Measurements from ENCODE around the gene PDLIM4. TPM values are rescaled to one million over a fixed set of nuclear protein-coding genes. Genes with fewer than 3 reads are reported as not detected.

PDLIM4 gene
- total RNA-seq, 3 donors from 2014 or later = 5.1 to 59.0 (median 5.6) TPM

DNA sequence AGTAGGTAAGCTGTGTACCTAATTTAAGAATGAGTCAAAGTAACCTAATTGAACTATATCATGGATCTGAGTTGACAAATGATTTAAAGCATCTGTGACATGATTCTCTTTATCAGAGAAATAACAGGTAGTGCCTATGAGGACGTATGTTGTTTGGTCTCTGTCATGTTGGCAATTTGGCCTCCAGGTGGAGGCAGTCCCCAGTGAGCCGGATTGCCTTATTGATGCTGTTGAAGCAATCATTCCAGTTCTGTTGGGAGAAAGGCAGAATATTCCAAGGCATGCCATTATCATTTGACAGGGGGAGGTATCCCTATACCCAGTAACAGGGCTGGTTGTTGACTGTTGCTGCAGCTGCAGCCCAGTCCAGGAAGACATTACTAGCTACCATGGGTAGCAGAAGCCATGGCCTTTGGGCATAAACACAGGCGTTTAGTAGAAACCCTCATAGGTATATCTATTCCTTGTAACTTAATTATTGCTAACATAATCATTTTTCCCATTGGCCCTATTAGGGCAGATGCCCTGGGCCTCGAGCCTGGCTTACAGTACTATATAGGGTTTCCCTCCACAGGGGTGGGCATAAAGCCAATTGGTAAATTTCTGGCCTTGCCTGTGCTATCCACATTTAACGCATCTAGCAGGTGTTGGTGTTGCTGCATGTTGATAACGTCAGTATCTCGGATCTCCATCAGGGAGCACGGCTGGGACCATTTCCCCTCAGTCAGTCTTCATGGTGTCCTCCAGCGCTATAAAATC lies 24.5 kb downstream of the PDLIM4 start:
- peaks cover 14% of the 10 kb centered on the region for H3K4me1 ChIP-seq (ENCODE audit: low read depth)
- no peak for ATAC-seq
- no peak overlapping the region for H3K4me3 ChIP-seq
- H3K9me3 ChIP-seq = no peaks in the 10 kb centered on the region
- no peaks in the 10 kb centered on the region for H3K36me3 ChIP-seq (ENCODE audit: low read depth)
- intact Hi-C loops (cut with DNase I, micrococcal nuclease) = no loop called here
- DNase-seq = no peak
- TF ChIP-seq, protein P1, sequence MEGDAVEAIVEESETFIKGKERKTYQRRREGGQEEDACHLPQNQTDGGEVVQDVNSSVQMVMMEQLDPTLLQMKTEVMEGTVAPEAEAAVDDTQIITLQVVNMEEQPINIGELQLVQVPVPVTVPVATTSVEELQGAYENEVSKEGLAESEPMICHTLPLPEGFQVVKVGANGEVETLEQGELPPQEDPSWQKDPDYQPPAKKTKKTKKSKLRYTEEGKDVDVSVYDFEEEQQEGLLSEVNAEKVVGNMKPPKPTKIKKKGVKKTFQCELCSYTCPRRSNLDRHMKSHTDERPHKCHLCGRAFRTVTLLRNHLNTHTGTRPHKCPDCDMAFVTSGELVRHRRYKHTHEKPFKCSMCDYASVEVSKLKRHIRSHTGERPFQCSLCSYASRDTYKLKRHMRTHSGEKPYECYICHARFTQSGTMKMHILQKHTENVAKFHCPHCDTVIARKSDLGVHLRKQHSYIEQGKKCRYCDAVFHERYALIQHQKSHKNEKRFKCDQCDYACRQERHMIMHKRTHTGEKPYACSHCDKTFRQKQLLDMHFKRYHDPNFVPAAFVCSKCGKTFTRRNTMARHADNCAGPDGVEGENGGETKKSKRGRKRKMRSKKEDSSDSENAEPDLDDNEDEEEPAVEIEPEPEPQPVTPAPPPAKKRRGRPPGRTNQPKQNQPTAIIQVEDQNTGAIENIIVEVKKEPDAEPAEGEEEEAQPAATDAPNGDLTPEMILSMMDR (IDR thresholded peaks at IDR 0.05) = no peak

GRCh38 chr5:132283423-132284043 lies 26.0 kb downstream of the PDLIM4 start:
- peaks cover under 1% of the 10 kb centered on the region for H3K4me1 ChIP-seq (ENCODE audit: low read depth)
- no peaks in the 10 kb centered on the region for H3K36me3 ChIP-seq (ENCODE audit: low read depth)
- no peaks in the 10 kb centered on the region for H3K9me3 ChIP-seq
- peak; percentile 76 for ATAC-seq
- no peak overlapping the region for H3K4me3 ChIP-seq
- TF ChIP-seq, protein P1 (IDR thresholded peaks at IDR 0.05) = no peak
- peak in 1 of 3 donors; percentile 50 for DNase-seq
- intact Hi-C loops (cut with DNase I, micrococcal nuclease) = no loop called here

GRCh38 chr5:132289097-132289496 lies 31.6 kb downstream of the PDLIM4 start:
- no peak overlapping the region for H3K4me3 ChIP-seq
- intact Hi-C loops (cut with DNase I, micrococcal nuclease) = no loop called here
- ATAC-seq = no peak
- no peaks in the 10 kb centered on the region for H3K36me3 ChIP-seq (ENCODE audit: low read depth)
- peak in 1 of 3 donors; percentile 0 for DNase-seq
- TF ChIP-seq, protein P1 (IDR thresholded peaks at IDR 0.05) = no peak
- peaks cover 9% of the 10 kb centered on the region for H3K4me1 ChIP-seq (ENCODE audit: low read depth)
- no peaks in the 10 kb centered on the region for H3K9me3 ChIP-seq

- intact Hi-C loops (cut with DNase I, micrococcal nuclease) = no loop called here
- Histone ChIP-seq H3K9me3 (no peaks in the 10 kb centered on the region), H3K4me1 (ENCODE audit: low read depth) (peaks cover 17% of the 10 kb centered on the region), H3K4me3 (no peak overlapping the region), H3K36me3 (ENCODE audit: low read depth) (no peaks in the 10 kb centered on the region)
- TF ChIP-seq, protein P1 (IDR thresholded peaks at IDR 0.05) = no peak
- no peak for ATAC-seq
- no peak for DNase-seq
These were observed 33.5 kb downstream of the PDLIM4 start for GRCh38 chr5:132291026-132291425.

DNA sequence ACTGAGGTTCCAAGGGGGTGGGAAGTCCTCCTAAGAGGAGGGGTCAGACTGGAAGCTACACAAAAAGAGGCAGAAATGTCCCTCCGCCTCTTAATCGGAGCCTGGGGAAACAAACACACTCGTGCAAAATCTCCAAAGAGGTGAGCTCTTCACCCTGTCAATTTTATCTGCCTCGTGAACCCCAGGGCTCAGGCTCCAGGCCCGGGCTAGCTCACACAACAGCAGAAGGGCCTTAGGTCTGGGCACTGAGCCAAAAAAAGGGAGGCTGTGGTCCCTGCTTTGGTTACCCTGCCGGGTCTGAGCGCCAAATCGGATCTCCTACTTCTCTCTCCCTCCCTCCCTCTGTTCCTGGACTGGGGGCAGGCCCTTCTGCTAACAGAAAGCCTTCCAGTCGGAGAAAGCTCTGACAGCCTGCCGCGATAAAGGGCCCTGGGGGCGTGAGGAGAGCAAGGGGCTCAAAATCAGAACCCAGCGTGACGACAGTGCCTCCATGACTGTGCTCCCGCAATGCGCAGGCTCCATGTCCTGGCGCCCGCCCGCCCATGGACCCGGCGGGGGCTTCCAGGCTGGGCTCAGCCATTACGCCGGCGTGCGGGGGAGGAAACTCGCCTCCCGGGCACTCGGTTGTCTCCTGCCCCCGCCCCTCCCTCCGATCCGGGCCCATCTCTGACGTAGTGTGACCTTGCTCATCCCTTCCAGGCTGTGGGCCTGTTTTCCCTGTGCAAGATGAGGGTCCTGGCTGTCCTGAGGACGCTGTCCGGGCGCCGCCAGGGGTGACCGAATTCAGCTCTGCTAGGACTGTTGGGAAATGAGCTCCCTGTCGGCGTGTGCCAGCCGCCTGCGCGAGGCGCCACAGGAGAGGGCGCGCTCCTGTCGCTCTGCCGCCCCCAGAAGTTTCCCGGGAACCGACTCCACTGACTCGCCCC lies 35.8 kb downstream of the PDLIM4 start:
- Histone ChIP-seq H3K4me1 (ENCODE audit: low read depth) (peaks cover 17% of the 10 kb centered on the region), H3K4me3 (peak overlapping the region; percentile 32), H3K9me3 (no peaks in the 10 kb centered on the region), H3K36me3 (ENCODE audit: low read depth) (no peaks in the 10 kb centered on the region)
- DNase-seq = peak; percentile 85 to 88 (median 88)
- ATAC-seq = peak; percentile 66
- intact Hi-C loops (cut with DNase I, micrococcal nuclease) = no loop called here
- TF ChIP-seq, protein P1 (IDR thresholded peaks at IDR 0.05) = no peak

Measured in mucosa of descending colon (tissue), 3 donors.